ENCODE data around the gene ARL8B. TPM values are rescaled to one million over a fixed set of nuclear protein-coding genes. Genes with fewer than 3 reads are reported as not detected.

ARL8B gene
- polyA plus RNA-seq, 1 donor (not counting 4 experiments of a cell fraction or from before 2014, with no cell fraction given): 102 TPM

DNA sequence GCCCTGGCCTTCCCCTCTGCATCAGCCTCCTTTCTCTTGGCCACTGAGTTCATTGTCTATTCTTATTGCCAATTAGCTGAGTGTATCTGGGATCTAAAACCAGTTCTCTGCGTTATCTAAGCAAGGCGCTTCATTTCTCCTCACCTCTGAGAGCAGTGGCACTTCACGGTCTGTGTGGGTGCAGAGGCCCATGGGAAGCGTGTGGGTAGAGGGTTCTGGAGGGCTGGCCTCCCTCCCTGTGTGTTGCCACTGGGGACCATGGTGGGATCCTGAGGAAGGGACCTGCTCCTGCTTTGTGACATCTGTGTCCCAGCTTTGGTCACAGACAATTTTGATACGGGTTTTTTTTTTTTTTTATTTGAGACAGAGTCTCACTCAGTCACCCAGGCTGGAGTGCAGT lies 98.1 kb downstream of the ARL8B start:
- TF ChIP-seq EZH2 (IDR thresholded peaks at IDR 0.05; ENCODE audit: low read length): no peak
- TF ChIP-seq, protein P1, sequence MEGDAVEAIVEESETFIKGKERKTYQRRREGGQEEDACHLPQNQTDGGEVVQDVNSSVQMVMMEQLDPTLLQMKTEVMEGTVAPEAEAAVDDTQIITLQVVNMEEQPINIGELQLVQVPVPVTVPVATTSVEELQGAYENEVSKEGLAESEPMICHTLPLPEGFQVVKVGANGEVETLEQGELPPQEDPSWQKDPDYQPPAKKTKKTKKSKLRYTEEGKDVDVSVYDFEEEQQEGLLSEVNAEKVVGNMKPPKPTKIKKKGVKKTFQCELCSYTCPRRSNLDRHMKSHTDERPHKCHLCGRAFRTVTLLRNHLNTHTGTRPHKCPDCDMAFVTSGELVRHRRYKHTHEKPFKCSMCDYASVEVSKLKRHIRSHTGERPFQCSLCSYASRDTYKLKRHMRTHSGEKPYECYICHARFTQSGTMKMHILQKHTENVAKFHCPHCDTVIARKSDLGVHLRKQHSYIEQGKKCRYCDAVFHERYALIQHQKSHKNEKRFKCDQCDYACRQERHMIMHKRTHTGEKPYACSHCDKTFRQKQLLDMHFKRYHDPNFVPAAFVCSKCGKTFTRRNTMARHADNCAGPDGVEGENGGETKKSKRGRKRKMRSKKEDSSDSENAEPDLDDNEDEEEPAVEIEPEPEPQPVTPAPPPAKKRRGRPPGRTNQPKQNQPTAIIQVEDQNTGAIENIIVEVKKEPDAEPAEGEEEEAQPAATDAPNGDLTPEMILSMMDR (optimal IDR thresholded peaks at IDR 0.05 in 1 of 3, IDR thresholded peaks at IDR 0.05 in 1 of 3, conservative IDR thresholded peaks at IDR 0.05 in 1 of 3; ENCODE audit: extremely low read depth in 1 of 3, insufficient read depth in 2 of 3, low read length in 3 of 3): no peak
- Histone ChIP-seq H3K79me2 (ENCODE audit: control insufficient read depth, insufficient read depth, low read length) (no peaks in the 10 kb centered on the region), H3K9me1 (ENCODE audit: control insufficient read depth, extremely low read depth, insufficient read depth, low read length) (no peaks in the 10 kb centered on the region), H3K4me2 (ENCODE audit: control insufficient read depth, extremely low read depth, insufficient read depth, low read depth, low read length) (no peak overlapping the region), H2AFZ (ENCODE audit: control insufficient read depth, low read length) (no peak overlapping the region), H4K20me1 (ENCODE audit: control insufficient read depth, extremely low read depth, insufficient read depth, low read length) (no peaks in the 10 kb centered on the region), H3K36me3 (ENCODE audit: control insufficient read depth in 2 of 2, extremely low read depth in 1 of 2, insufficient read depth in 2 of 2, low read length in 2 of 2) (peaks cover 28% of the 10 kb centered on the region in 2 experiments), H3K4me3 (ENCODE audit: control insufficient read depth in 2 of 3, extremely low read depth in 1 of 3, insufficient read depth in 2 of 3, low read depth in 1 of 3, low read length in 3 of 3) (no peak overlapping the region), H3K27me3 (ENCODE audit: control insufficient read depth, extremely low read depth, insufficient read depth, low read length) (no peaks in the 10 kb centered on the region), H3K9me3 (ENCODE audit: control insufficient read depth, low read depth, low read length) (no peaks in the 10 kb centered on the region), H3K27ac (ENCODE audit: control insufficient read depth, insufficient read depth, low read length) (no peak overlapping the region), H3K9ac (ENCODE audit: control insufficient read depth, extremely low read depth, insufficient read depth, low read length) (no peak overlapping the region), H3K4me1 (ENCODE audit: control insufficient read depth, extremely low read depth, insufficient read depth, low read length) (no peaks in the 10 kb centered on the region)
- DNase-seq (ENCODE audit: low read depth, low spot score) (no peak), FAIRE-seq (no peak)
- dilution Hi-C loops (cut with MboI; ENCODE audit: extremely low pct_ligation_motif_present, low sequenced_read_pairs): no loop called here

DNA sequence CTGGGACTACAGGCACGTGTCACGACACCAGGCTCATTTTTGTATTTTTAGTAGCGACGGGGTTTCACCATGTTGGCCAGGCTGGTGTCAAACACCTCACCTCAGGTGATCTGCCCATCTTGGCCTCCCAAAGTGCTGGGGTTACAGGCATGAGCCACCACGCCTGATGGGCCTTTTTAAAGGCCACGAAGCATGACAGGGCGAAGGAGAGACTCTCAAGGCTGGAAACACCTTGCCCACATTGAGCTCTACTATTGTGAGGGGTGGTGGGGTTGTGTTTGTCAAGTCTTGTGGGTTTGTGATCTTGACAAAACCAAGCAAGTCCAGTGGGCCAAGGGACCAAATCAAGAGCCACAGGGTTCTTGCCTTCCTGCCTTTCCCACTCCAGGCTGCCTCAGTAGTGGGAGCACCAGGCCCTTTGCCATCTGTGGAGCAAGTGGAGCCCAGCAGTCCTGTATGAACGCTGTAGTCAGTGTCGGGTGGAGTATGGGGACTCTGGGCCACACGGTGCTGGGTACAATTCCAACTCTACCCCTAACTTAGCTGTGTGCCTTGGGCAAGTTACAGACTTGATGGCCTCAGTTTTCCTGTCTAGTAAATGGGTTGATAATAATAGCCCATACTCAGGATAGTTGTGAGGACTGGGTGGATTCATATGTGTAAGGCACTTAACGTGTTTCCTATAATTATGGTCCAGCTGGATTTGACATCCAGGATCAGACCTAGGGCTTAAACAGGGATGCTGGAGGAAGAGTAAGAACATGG lies 98.8 kb downstream of the ARL8B start:
- Histone ChIP-seq H3K27me3 (ENCODE audit: control insufficient read depth, extremely low read depth, insufficient read depth, low read length) (no peaks in the 10 kb centered on the region), H3K27ac (ENCODE audit: control insufficient read depth, insufficient read depth, low read length) (no peak overlapping the region), H2AFZ (ENCODE audit: control insufficient read depth, low read length) (no peak overlapping the region), H3K9ac (ENCODE audit: control insufficient read depth, extremely low read depth, insufficient read depth, low read length) (no peak overlapping the region), H3K4me3 (ENCODE audit: control insufficient read depth in 2 of 3, extremely low read depth in 1 of 3, insufficient read depth in 2 of 3, low read depth in 1 of 3, low read length in 3 of 3) (no peak overlapping the region), H3K79me2 (ENCODE audit: control insufficient read depth, insufficient read depth, low read length) (no peaks in the 10 kb centered on the region), H4K20me1 (ENCODE audit: control insufficient read depth, extremely low read depth, insufficient read depth, low read length) (no peaks in the 10 kb centered on the region), H3K36me3 (ENCODE audit: control insufficient read depth in 2 of 2, extremely low read depth in 1 of 2, insufficient read depth in 2 of 2, low read length in 2 of 2) (peaks cover 21 to 23% of the 10 kb centered on the region in 2 experiments), H3K4me2 (ENCODE audit: control insufficient read depth, extremely low read depth, insufficient read depth, low read depth, low read length) (no peak overlapping the region), H3K9me3 (ENCODE audit: control insufficient read depth, low read depth, low read length) (no peaks in the 10 kb centered on the region), H3K4me1 (ENCODE audit: control insufficient read depth, extremely low read depth, insufficient read depth, low read length) (no peaks in the 10 kb centered on the region), H3K9me1 (ENCODE audit: control insufficient read depth, extremely low read depth, insufficient read depth, low read length) (no peaks in the 10 kb centered on the region)
- dilution Hi-C loops (cut with MboI; ENCODE audit: extremely low pct_ligation_motif_present, low sequenced_read_pairs): no loop called here
- TF ChIP-seq, protein P1 (optimal IDR thresholded peaks at IDR 0.05 in 1 of 3, IDR thresholded peaks at IDR 0.05 in 1 of 3, conservative IDR thresholded peaks at IDR 0.05 in 1 of 3; ENCODE audit: extremely low read depth in 1 of 3, insufficient read depth in 2 of 3, low read length in 3 of 3): no peak
- TF ChIP-seq EZH2 (IDR thresholded peaks at IDR 0.05; ENCODE audit: low read length): no peak
- no peak for FAIRE-seq
- DNase-seq (ENCODE audit: low read depth, low spot score): no peak

Data from keratinocyte (primary cell).